ENCODE results near the gene HOXA11. TPM values are rescaled to one million over a fixed set of nuclear protein-coding genes. Genes with fewer than 3 reads are reported as not detected.

HOXA11 gene
- total RNA-seq, 1 donor from 2014 or later = not detected

DNA sequence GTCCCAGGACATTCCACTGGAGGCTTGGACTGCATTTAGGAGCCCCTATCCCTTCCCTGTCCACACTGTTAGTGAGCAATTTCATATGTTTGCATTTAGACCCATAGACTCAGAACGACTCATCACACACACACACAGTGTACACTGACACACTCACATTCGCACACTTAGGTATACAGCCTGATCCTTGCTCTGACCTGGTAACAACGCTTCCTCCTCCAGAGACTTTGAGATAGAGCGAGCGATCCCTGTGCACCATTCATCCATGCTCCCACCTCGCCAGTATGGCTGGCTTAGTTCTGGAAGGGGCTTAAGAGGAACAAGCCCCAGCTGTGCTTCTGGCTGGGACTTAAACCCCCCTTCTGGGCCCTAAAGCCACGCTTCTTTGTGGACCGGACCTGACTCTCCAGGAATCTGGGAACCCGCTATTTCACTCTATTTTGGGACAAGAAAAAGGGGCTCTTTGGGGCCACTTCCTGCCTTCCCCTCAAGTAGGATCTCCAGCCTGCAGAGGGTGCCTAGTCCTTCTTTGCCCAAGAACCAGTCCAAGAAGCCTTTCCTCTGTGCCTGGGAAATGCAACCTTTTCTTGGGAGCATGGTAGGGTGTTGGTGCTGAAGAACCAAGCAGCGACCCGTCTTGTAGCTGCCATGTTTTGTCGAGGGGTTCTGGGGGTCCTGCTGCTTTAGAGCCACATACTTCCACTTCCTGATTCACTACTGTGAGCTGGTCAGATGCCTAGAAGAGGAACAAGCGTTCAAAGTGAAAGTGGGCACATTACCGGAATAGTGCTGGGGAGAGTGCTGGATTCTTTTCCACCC is 15.9 kb upstream of the HOXA11 start:
- Histone ChIP-seq H3K4me1 (peaks cover 20 to 21% of the 10 kb centered on the region in 2 donors), H3K27me3 (peaks cover 84% of the 10 kb centered on the region), H3K9me3 (no peaks in the 10 kb centered on the region), H3K27ac (no peak overlapping the region), H3K4me3 (peak overlapping the region; percentile 46 to 60), H3K36me3 (no peaks in the 10 kb centered on the region)
- intact Hi-C loops (cut with DNase I) = loop anchor here (5.0 to 10.0 kb wide), 2 partner anchors 374 to 821 kb away; no protein-coding TSS in a partner anchor
- peak in 1 of 2 donors; percentile 61 for DNase-seq (ENCODE audit: low spot score in 2 of 2)
- TF ChIP-seq, protein P1, sequence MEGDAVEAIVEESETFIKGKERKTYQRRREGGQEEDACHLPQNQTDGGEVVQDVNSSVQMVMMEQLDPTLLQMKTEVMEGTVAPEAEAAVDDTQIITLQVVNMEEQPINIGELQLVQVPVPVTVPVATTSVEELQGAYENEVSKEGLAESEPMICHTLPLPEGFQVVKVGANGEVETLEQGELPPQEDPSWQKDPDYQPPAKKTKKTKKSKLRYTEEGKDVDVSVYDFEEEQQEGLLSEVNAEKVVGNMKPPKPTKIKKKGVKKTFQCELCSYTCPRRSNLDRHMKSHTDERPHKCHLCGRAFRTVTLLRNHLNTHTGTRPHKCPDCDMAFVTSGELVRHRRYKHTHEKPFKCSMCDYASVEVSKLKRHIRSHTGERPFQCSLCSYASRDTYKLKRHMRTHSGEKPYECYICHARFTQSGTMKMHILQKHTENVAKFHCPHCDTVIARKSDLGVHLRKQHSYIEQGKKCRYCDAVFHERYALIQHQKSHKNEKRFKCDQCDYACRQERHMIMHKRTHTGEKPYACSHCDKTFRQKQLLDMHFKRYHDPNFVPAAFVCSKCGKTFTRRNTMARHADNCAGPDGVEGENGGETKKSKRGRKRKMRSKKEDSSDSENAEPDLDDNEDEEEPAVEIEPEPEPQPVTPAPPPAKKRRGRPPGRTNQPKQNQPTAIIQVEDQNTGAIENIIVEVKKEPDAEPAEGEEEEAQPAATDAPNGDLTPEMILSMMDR (IDR thresholded peaks at IDR 0.05) = no peak

DNA sequence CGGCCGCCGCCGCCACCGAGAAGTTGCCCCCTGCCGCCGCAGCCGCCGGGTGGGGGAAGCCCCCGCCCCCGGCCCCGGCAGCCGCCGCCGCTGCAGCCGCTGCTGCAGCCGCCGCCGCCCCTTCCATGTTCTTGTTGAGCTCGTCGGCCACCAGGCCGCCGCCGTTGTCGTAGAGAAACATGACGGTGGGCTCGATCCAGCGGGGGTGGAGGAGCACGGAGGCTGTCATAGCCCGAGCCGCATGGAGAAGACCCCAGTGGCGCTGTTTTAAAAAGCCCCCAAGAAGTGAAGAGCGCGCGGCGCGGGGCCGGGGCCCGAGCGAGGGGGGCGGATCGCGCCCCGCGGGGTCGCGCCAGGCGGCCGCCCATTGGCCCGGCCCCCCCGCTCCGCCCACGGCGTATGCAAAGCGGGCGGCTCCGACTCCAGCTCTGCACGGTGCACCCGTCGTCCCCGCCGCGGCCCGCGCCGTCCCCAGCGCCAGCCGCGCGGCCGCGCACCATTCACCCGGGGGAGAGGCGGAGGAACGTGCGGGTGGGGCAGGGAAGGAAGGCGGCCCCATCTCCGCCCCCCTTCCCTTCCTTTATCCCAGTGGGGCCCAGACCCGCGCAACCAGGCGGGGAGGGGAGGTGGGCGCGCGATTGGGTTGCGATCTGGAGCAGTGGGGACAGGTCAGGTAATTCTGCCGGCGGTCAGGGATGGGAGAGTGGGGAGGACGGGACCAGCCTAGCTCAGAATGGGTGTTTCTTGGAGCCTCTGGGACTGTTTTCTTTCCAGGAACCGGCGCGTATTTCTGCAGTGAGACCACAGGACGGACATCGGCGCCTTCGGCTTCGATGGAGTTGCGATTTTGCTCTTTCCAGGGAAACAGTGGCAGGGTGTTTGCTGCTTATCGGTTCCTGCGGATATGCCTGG is 15.1 kb upstream of the HOXA11 start, which contains the start of gene HOXA13:
TSS of gene HOXA13 (minus strand) at position 243 of the 912 bp plus-strand sequence. CDS start at position 229, 14 bp downstream.
- Histone ChIP-seq H3K9me3 (no peaks in the 10 kb centered on the region), H3K4me3 (peak within 1 kb of the TSS; percentile 46 to 60), H3K36me3 (no peaks in the 10 kb centered on the region), H3K27me3 (peaks cover 75% of the 10 kb centered on the region), H3K27ac (no peak within 1 kb of the TSS), H3K4me1 (peaks cover 15 to 17% of the 10 kb centered on the region in 2 donors)
- intact Hi-C loops (cut with DNase I) = loop anchor here (5.0 to 10.0 kb wide), 6 partner anchors 375 to 1215 kb away; partner anchors contain the start of gene CREB5
- TF ChIP-seq, protein P1 (IDR thresholded peaks at IDR 0.05) = no peak
- peak in 1 of 2 donors; percentile 58 for DNase-seq (ENCODE audit: low spot score in 2 of 2)

DNA sequence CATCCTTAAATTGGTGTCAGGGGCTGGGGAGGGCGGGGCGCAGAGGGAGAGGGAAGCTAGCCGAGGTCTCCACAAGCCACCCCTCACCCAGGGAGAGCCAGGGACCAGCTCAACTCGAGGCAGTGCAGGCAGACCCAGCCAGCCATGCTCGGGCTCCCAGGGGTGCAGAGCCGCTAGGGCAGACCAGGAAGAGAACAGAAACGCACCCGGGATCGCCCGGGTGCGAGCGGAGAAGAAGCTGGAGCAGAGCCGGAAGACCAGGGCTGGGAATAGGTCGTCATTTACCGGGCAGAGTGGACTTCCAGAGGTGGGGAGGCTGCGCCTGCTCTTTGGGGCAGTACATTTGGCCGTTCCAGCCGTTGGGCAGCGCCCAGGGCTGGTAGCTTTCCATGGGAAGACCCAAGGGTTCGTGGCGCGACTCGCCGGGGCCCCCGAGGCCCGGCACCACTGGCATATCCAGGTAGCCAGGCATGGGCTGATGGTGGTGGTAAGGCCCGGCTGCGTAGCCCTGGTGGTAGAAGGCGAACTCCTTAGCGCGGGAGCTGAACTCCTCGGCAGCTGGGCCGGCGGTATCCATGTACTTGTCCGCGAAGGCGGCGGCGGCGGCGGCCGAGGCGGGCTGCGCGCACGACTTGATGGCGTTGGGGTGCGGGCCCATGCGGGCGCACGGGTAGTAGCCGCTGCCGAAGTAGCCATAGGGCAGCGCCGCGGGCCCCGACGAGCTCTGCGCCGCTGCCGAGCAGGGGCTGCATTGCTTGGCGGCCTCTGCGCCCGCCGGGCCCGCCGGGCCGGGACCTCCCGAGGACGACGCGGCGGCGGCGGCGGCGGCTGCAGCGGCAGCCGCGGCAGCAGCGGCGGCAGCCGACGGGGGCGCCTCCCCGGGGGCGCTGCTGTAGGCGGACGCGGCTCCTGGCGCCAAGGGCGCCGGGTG is 14.1 kb upstream of the HOXA11 start:
- peaks cover 11% of the 10 kb centered on the region in 2 donors for H3K4me1 ChIP-seq
- intact Hi-C loops (cut with DNase I) = loop anchor here (5.0 to 10.0 kb wide), 4 partner anchors 576 to 1216 kb away; partner anchors contain the start of gene CREB5

DNA sequence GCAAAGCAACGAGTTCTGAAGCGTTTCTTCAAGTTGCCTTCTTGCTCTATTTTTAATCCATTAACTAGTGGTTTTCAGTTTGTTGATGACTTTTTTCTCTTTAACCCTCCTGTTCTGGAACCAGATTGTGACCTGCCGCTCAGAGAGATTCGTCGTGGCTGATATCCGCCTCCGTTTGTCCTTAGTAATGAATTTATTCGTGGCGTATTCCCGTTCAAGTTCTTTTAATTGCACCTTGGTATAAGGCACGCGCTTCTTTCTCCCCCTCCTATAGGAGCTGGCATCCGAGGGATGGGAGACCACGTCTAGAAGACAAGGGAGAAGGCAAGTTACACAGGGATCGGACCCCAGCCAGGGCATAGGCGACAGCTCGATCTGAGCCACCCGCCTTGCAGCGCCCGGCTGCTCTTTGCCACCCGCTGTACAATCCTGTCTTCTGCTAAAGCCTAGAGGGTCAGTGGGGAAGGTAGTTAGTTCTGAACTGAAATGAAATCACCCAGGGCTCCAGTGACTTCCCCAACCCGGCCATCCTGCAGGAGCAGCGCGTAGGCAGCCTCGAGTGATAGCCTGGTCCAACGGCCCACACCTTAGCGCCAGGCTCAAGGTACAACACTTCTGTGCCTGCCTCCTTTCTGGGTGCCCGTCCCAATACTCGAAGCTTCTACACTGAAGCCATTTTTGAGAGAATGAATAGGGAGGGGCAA is 13.3 kb upstream of the HOXA11 start:
- peak in 1 of 2 donors; percentile 64 for DNase-seq (ENCODE audit: low spot score in 2 of 2)

More for the DNA sequence above, 14.1 kb upstream of the HOXA11 start:
- DNase-seq (ENCODE audit: low spot score in 2 of 2) = peak in 1 of 2 donors; percentile 64
- H3K9me3 ChIP-seq = no peaks in the 10 kb centered on the region
- H3K27ac ChIP-seq = no peak overlapping the region
- H3K4me3 ChIP-seq = peak overlapping the region; percentile 34 to 54
- TF ChIP-seq, protein P1 (IDR thresholded peaks at IDR 0.05) = no peak
- peaks cover 66% of the 10 kb centered on the region for H3K27me3 ChIP-seq
- no peaks in the 10 kb centered on the region for H3K36me3 ChIP-seq

More for the DNA sequence above, 13.3 kb upstream of the HOXA11 start:
- H3K36me3 ChIP-seq = no peaks in the 10 kb centered on the region
- H3K27me3 ChIP-seq = peaks cover 58% of the 10 kb centered on the region
- TF ChIP-seq, protein P1 (IDR thresholded peaks at IDR 0.05) = no peak
- H3K4me1 ChIP-seq = peaks cover 11% of the 10 kb centered on the region in 2 donors
- H3K27ac ChIP-seq = no peak overlapping the region
- intact Hi-C loops (cut with DNase I) = loop anchor here (5.0 to 10.0 kb wide), 4 partner anchors 577 to 1217 kb away; partner anchors contain the start of gene CREB5
- H3K9me3 ChIP-seq = no peaks in the 10 kb centered on the region
- peak overlapping the region in 1 of 2 donors; percentile 54 for H3K4me3 ChIP-seq
